GM23248 (cell line): ENCODE data around the gene SIRT6.

Source experiments
- EZH2 ChIP-seq: fragments of 200-600 bp; sonication (generic); IDR thresholded peaks from 2 replicates; pipeline ENCODE4 v1.6.1; 2018; ENCODE audit warnings: antibody characterized with exemption, mild to moderate bottlenecking; ENCODE audit not compliant: insufficient read depth, poor library complexity, severe bottlenecking
- EZH2phosphoT487 ChIP-seq: fragments of 200-600 bp; sonication (generic); IDR thresholded peaks from 2 replicates; pipeline ENCODE4 v1.6.1; 2018; ENCODE audit warnings: antibody characterized with exemption, moderate library complexity, mild to moderate bottlenecking, low read depth; ENCODE audit not compliant: insufficient read depth

GRCh38 chr19:4124638-4125037 is 57.7 kb downstream of the SIRT6 start:
- TF ChIP-seq EZH2 (no peak), EZH2phosphoT487 (no peak)
